MM.1S (cell line): ENCODE measurements around the gene CXXC5.

Experiments used
- EZH2phosphoT487 ChIP-seq: fragments of 300-600 bp; sonication (generic); IDR thresholded peaks from 2 replicates; pipeline ENCODE4 v1.6.1; 2018; ENCODE audit warnings: antibody characterized with exemption, low read length
- TF ChIP-seq, protein P1 (sequence below): fragments of 300-600 bp; sonication (generic); IDR thresholded peaks from 2 replicates; pipeline ENCODE4 v1.5.1; 2016; ENCODE audit warnings: antibody characterized with exemption, low read length, mixed read lengths

DNA sequence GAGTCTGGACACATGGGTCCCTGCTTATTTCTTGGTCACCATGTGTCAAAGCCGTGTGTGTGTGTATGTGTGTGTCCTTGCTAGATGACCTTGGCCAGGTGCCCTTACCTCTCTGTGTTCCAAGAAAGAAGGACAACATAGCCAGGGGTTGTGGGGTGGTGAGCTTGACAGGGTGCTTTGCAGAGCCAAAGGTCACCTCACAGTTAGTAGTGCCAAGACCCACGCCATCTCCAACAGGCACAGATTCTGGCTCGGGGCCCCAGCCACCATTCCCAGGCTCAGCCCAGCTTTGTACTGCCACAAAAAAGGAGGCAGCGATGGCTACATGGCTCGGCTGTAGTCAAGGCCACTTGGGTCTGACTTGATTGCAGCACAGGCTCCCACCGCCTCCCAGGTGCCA, 39.5 kb downstream of the CXXC5 start:
- TF ChIP-seq, protein P1, sequence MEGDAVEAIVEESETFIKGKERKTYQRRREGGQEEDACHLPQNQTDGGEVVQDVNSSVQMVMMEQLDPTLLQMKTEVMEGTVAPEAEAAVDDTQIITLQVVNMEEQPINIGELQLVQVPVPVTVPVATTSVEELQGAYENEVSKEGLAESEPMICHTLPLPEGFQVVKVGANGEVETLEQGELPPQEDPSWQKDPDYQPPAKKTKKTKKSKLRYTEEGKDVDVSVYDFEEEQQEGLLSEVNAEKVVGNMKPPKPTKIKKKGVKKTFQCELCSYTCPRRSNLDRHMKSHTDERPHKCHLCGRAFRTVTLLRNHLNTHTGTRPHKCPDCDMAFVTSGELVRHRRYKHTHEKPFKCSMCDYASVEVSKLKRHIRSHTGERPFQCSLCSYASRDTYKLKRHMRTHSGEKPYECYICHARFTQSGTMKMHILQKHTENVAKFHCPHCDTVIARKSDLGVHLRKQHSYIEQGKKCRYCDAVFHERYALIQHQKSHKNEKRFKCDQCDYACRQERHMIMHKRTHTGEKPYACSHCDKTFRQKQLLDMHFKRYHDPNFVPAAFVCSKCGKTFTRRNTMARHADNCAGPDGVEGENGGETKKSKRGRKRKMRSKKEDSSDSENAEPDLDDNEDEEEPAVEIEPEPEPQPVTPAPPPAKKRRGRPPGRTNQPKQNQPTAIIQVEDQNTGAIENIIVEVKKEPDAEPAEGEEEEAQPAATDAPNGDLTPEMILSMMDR, result no peak
- no peak for TF ChIP-seq EZH2phosphoT487
